PC-3 (cell line): Measurements from ENCODE around the gene CDK10. TPM values are rescaled to one million over a fixed set of nuclear protein-coding genes. Genes with fewer than 3 reads are reported as not detected.
"Not testable (repeated sequence)": the region's sequence is repeated elsewhere in the genome, so short reads cannot be mapped to it uniquely, and the experiment has no call there.

Experiments
- ATAC-seq: fragments of 200-7000 bp; cut with Tn5 transposase; 2 replicates; pipeline ENCODE4 v1.9.1; 2020; ENCODE audit warnings: mild to moderate bottlenecking, moderate library complexity
- BruUV-seq: library from RNA; stranded (reverse); fragments of 400-500 nt; replicated peaks from 2 replicates; lab custom pipeline; 2021; lab: Mats Ljungman, UMichigan
- CTCF ChIA-PET: fragments of 300-600 bp; sonication (Branson Sonifier 250); formaldehyde crosslinking; loops from one replicate; lab custom pipeline; 2022; ENCODE audit warnings: antibody characterized with exemption; lab: Charles Lee
- POLR2A ChIA-PET: fragments of 300-600 bp; sonication (Branson Sonifier 250); formaldehyde crosslinking; loops from one replicate; lab custom pipeline; 2022; ENCODE audit warnings: antibody characterized with exemption; ENCODE audit not compliant: unreplicated experiment; lab: Charles Lee
- DNase-seq: peaks from one replicate; pipeline ENCODE4 v3.0.0-alpha.2; 2015
- H2AFZ ChIP-seq: fragments of 300-600 bp; sonication (generic); 2 replicates; pipeline ENCODE4 v1.6.0; 2016; ENCODE audit warnings: antibody characterized with exemption, low read length
- H3F3A ChIP-seq: fragments of 300-600 bp; sonication (generic); one replicate; pipeline ENCODE4 v1.6.0; 2017; ENCODE audit warnings: antibody characterized with exemption, low read length, control low read depth, mild to moderate bottlenecking; ENCODE audit not compliant: unreplicated experiment
- H3K27ac ChIP-seq: fragments of 300-600 bp; sonication (generic); 2 replicates; pipeline ENCODE4 v1.5.1; 2016; ENCODE audit warnings: mild to moderate bottlenecking, low read length
- H3K27me3 ChIP-seq: fragments of 300-600 bp; sonication (generic); 2 replicates; pipeline ENCODE4 v1.6.1; 2016; ENCODE audit warnings: low read length, mixed read lengths
- H3K36me3 ChIP-seq: fragments of 300-600 bp; sonication (generic); 2 replicates; pipeline ENCODE4 v1.6.1; 2016; ENCODE audit warnings: low read depth, mixed run types, low read length, mixed read lengths
- H3K4me1 ChIP-seq: fragments of 300-600 bp; sonication (generic); 2 replicates; pipeline ENCODE4 v1.5.1; 2016; ENCODE audit warnings: low read length; ENCODE audit not compliant: insufficient read depth
- H3K4me2 ChIP-seq: fragments of 300-600 bp; sonication (generic); 2 replicates; pipeline ENCODE4 v1.6.0; 2016; ENCODE audit warnings: low read length
- H3K4me3 ChIP-seq: fragments of 300-600 bp; sonication (generic); 2 replicates; pipeline ENCODE4 v1.5.1; 2016; ENCODE audit warnings: mild to moderate bottlenecking, low read length, mixed read lengths
- H3K79me2 ChIP-seq: fragments of 300-600 bp; sonication (generic); 2 replicates; pipeline ENCODE4 v1.6.1; 2017; ENCODE audit warnings: low read length, mixed read lengths
- H3K9ac ChIP-seq: fragments of 300-600 bp; sonication (generic); 2 replicates; pipeline ENCODE4 v1.6.0; 2016; ENCODE audit warnings: mild to moderate bottlenecking, low read length
- H3K9me2 ChIP-seq: fragments of 300-600 bp; sonication (generic); replicated peaks from 2 replicates; pipeline ENCODE4 v1.6.1; 2016; ENCODE audit warnings: mixed run types, low read length, mixed read lengths
- H3K9me3 ChIP-seq: fragments of 300-600 bp; sonication (generic); 2 replicates; pipeline ENCODE4 v1.6.1; 2016; ENCODE audit warnings: low read length, mixed read lengths
- H4K20me1 ChIP-seq: fragments of 300-600 bp; sonication (generic); 2 replicates; pipeline ENCODE4 v1.6.1; 2016; ENCODE audit warnings: low read length, mixed read lengths
- CTCF ChIP-seq: fragments of 300-600 bp; sonication (generic); conservative IDR thresholded peaks from 2 replicates; pipeline ENCODE4 v1.5.1; 2017; ENCODE audit warnings: antibody characterized with exemption, low read depth, mild to moderate bottlenecking, low read length
- EZH2 ChIP-seq: fragments of 300-600 bp; sonication (generic); IDR thresholded peaks from one replicate; pipeline ENCODE4 v1.6.1; 2017; ENCODE audit warnings: antibody characterized with exemption, mild to moderate bottlenecking, low read length; ENCODE audit not compliant: unreplicated experiment
- EZH2phosphoT487 ChIP-seq: fragments of 300-600 bp; sonication (generic); IDR thresholded peaks from 2 replicates; pipeline ENCODE4 v1.6.1; 2018; ENCODE audit warnings: mild to moderate bottlenecking, antibody characterized with exemption, low read length, borderline replicate concordance
- intact Hi-C: fragments of 100-400 bp; cut with micrococcal nuclease; formaldehyde crosslinking; loops from 2 replicates; pipeline ENCODE4 v1.9.0; 2023
- total RNA-seq: library from RNA; depleted of rRNA; stranded (reverse); fragments of >200 nt; gene quantifications from 2 replicates; pipeline ENCODE4 v1.2.3, GENCODE V29; 2014

CDK10 gene
- total RNA-seq, 1 experiment from 2014 or later = 50.0 TPM

GRCh38 chr16:89699629-89700099 lies 13.2 kb downstream of the CDK10 start:
- H3K36me3 ChIP-seq, H3K9ac ChIP-seq, H3F3A ChIP-seq, H3K79me2 ChIP-seq, POLR2A ChIA-PET, H2AFZ ChIP-seq, H3K27me3 ChIP-seq, ATAC-seq, H3K27ac ChIP-seq, H4K20me1 ChIP-seq, H3K9me3 ChIP-seq, DNase-seq, H3K4me1 ChIP-seq, H3K9me2 ChIP-seq: not testable (repeated sequence)
- TSS peak; percentile 16 for BruUV-seq
- CTCF ChIA-PET = interaction anchor here (0.6 kb wide), 1 partner anchor 377 kb away, joined by 3 read pairs; no protein-coding TSS in a partner anchor
- peak overlapping the region; percentile 81 for H3K4me2 ChIP-seq
- H3K4me3 ChIP-seq = peak overlapping the region; percentile 41; the same call in 1 of the 2 replicates
- intact Hi-C loops = loop anchor here (5.0 to 10.0 kb wide), 2 partner anchors 115 to 173 kb away; partner anchors contain the start of genes FANCA and TCF25

GRCh38 chr16:89700100-89700648 lies 13.7 kb downstream of the CDK10 start:
- Histone ChIP-seq H4K20me1 (no peaks in the 10 kb centered on the region), H3K79me2 (no peaks in the 10 kb centered on the region), H3K4me3 (peak overlapping the region; percentile 73), H2AFZ (no peak overlapping the region), H3K4me1 (peaks cover 9% of the 10 kb centered on the region), H3K9me3 (no peaks in the 10 kb centered on the region), H3K4me2 (peak overlapping the region; percentile 90), H3K27me3 (no peaks in the 10 kb centered on the region), H3K27ac (peak overlapping the region; percentile 17; the same call in 1 of the 2 replicates), H3K9ac (peak overlapping the region; percentile 39), H3K36me3 (no peaks in the 10 kb centered on the region), H3F3A (no peaks in the 10 kb centered on the region), H3K9me2 (no peaks in the 10 kb centered on the region)
- BruUV-seq = no TSS peak
- intact Hi-C loops = loop anchor here (5.0 to 10.0 kb wide), 2 partner anchors 115 to 172 kb away; partner anchors contain the start of genes FANCA and TCF25
- POLR2A ChIA-PET = no interaction called here
- no peak for TF ChIP-seq EZH2
- peak; percentile 64 for TF ChIP-seq CTCF
- CTCF ChIA-PET = interaction anchor here (0.6 kb wide), 1 partner anchor 32 kb away, joined by 3 read pairs; no protein-coding TSS in a partner anchor
- ATAC-seq (peak; percentile 59), DNase-seq (peak; percentile 98)

- H3K27ac ChIP-seq = peak overlapping the region; percentile 17; the same call in 1 of the 2 replicates
- no peaks in the 10 kb centered on the region for H3K79me2 ChIP-seq
- no peaks in the 10 kb centered on the region for H3F3A ChIP-seq
- H3K4me2 ChIP-seq = peak overlapping the region; percentile 90
- H3K9me3 ChIP-seq = no peaks in the 10 kb centered on the region
- peaks cover 9% of the 10 kb centered on the region for H3K4me1 ChIP-seq
- H3K36me3 ChIP-seq = no peaks in the 10 kb centered on the region
- DNase-seq (peak; percentile 57), ATAC-seq (peak; percentile 20)
- no peaks in the 10 kb centered on the region for H3K27me3 ChIP-seq
- H2AFZ ChIP-seq = peak overlapping the region; percentile 64; the same call in 1 of the 2 replicates
- CTCF ChIA-PET = interaction anchor here (0.6 to 0.7 kb wide), 2 partner anchors 32 to 79 kb away, joined by 3 to 8 read pairs; no protein-coding TSS in a partner anchor
- no peaks in the 10 kb centered on the region for H4K20me1 ChIP-seq
- H3K9ac ChIP-seq = peak overlapping the region; percentile 39
- H3K9me2 ChIP-seq = no peaks in the 10 kb centered on the region
- no TSS peak for BruUV-seq
- H3K4me3 ChIP-seq = peak overlapping the region; percentile 73
- intact Hi-C loops = loop anchor here (5.0 to 10.0 kb wide), 2 partner anchors 114 to 171 kb away; partner anchors contain the start of genes FANCA and TCF25
- no peak for TF ChIP-seq EZH2
- no peak for TF ChIP-seq EZH2phosphoT487
- no peak for TF ChIP-seq CTCF
- POLR2A ChIA-PET = no interaction called here
Observed at GRCh38 chr16:89700649-89701424, 14.3 kb downstream of the CDK10 start.
